GM18868 (cell line): Measurements from ENCODE around the gene PER3.
"Not testable (repeated sequence)": the region's sequence is repeated elsewhere in the genome, so short reads cannot be mapped to it uniquely, and the experiment has no call there.

Experiments
- ATAC-seq: cut with Tn5 transposase; IDR thresholded peaks from one replicate; pipeline ENCODE4 v1.9.1; 2021; ENCODE audit warnings: mild to moderate bottlenecking, moderate library complexity; ENCODE audit not compliant: unreplicated experiment

Gene PER3

GRCh38 chr1:7778133-7778628 lies 5.9 kb upstream of the PER3 start:
- ATAC-seq = no peak

GRCh38 chr1:7780976-7781375 lies 3.1 kb upstream of the PER3 start:
- no peak for ATAC-seq

GRCh38 chr1:7781501-7781900 lies 2.6 kb upstream of the PER3 start:
- no peak for ATAC-seq

- no peak for ATAC-seq
Measured at GRCh38 chr1:7781923-7782495, 2.1 kb upstream of the PER3 start.

GRCh38 chr1:7783178-7783711 lies 846 bp upstream of the PER3 start:
- no peak for ATAC-seq

GRCh38 chr1:7784492-7785071 lies 491 bp downstream of the PER3 start:
- no peak for ATAC-seq

GRCh38 chr1:7785108-7785507 lies 1.0 kb downstream of the PER3 start:
- ATAC-seq = no peak

GRCh38 chr1:7786795-7787194 lies 2.7 kb downstream of the PER3 start:
- no peak for ATAC-seq

GRCh38 chr1:7789828-7790227 lies 5.7 kb downstream of the PER3 start:
- no peak for ATAC-seq

- ATAC-seq = not testable (repeated sequence)
Measured at GRCh38 chr1:7791027-7791426, 6.9 kb downstream of the PER3 start.

- ATAC-seq = no peak
Measured at GRCh38 chr1:7795406-7795805, 11.3 kb downstream of the PER3 start.

GRCh38 chr1:7805460-7805859 lies 21.4 kb downstream of the PER3 start:
- no peak for ATAC-seq

GRCh38 chr1:7808253-7808844 lies 24.3 kb downstream of the PER3 start:
- no peak for ATAC-seq

- ATAC-seq = no peak
Measured at GRCh38 chr1:7809742-7810141, 25.7 kb downstream of the PER3 start.

GRCh38 chr1:7810395-7810794 lies 26.3 kb downstream of the PER3 start:
- ATAC-seq = no peak

GRCh38 chr1:7811476-7811875 lies 27.4 kb downstream of the PER3 start:
- no peak for ATAC-seq

- ATAC-seq = no peak
Measured at GRCh38 chr1:7813677-7814373, 29.7 kb downstream of the PER3 start.

- ATAC-seq = no peak
Measured at GRCh38 chr1:7821282-7821681, 37.2 kb downstream of the PER3 start.

GRCh38 chr1:7824701-7825100 lies 40.6 kb downstream of the PER3 start:
- ATAC-seq = no peak

- ATAC-seq = no peak
Measured at GRCh38 chr1:7826363-7826762, 42.3 kb downstream of the PER3 start.

GRCh38 chr1:7827126-7827955 lies 43.2 kb downstream of the PER3 start:
- ATAC-seq = no peak
